NK-92 (cell line): ENCODE results near the gene COX20.
"Not testable (repeated sequence)": the region's sequence is repeated elsewhere in the genome, so short reads cannot be mapped to it uniquely, and the experiment has no call there.

Source experiments
- DNase-seq: peaks from one replicate; lab custom pipeline; 2025; ENCODE audit not compliant: unreplicated experiment; lab: John Stamatoyannopoulos, UW

The COX20 gene

GRCh38 chr1:244835276-244836134 is at the start of gene COX20:
COX20 (plus strand) TSS chr1:244835658; CDS start chr1:244835715, 57 bp downstream.
- peak; percentile 55 for DNase-seq

- no peak for DNase-seq
Measured at GRCh38 chr1:244788493-244789275, 46.8 kb upstream of the COX20 start.

GRCh38 chr1:244789276-244789580 is 46.2 kb upstream of the COX20 start:
- DNase-seq: no peak

GRCh38 chr1:244789731-244790130 is 45.7 kb upstream of the COX20 start:
- DNase-seq: no peak

- no peak for DNase-seq
Measured at GRCh38 chr1:244791061-244791460, 44.4 kb upstream of the COX20 start.

GRCh38 chr1:244792188-244792850 is 43.1 kb upstream of the COX20 start:
- no peak for DNase-seq

GRCh38 chr1:244794071-244794470 is 41.4 kb upstream of the COX20 start:
- no peak for DNase-seq

GRCh38 chr1:244794516-244794915 is 40.9 kb upstream of the COX20 start:
- not testable (repeated sequence) for DNase-seq

GRCh38 chr1:244796719-244797406 is 38.6 kb upstream of the COX20 start:
- DNase-seq: no peak

- DNase-seq: no peak
Measured at GRCh38 chr1:244800821-244801220, 34.6 kb upstream of the COX20 start.

GRCh38 chr1:244801246-244801645 is 34.2 kb upstream of the COX20 start:
- no peak for DNase-seq

- DNase-seq: no peak
Measured at GRCh38 chr1:244802041-244802440, 33.4 kb upstream of the COX20 start.

GRCh38 chr1:244802556-244803239 is 32.8 kb upstream of the COX20 start:
- no peak for DNase-seq

- DNase-seq: no peak
Measured at GRCh38 chr1:244804841-244805240, 30.6 kb upstream of the COX20 start.

- DNase-seq: no peak
Measured at GRCh38 chr1:244807138-244807537, 28.3 kb upstream of the COX20 start.

- DNase-seq: no peak
Measured at GRCh38 chr1:244810221-244810620, 25.2 kb upstream of the COX20 start.

GRCh38 chr1:244813327-244813726 is 22.1 kb upstream of the COX20 start:
- DNase-seq: no peak

- no peak for DNase-seq
Measured at GRCh38 chr1:244815600-244816099, 19.8 kb upstream of the COX20 start.

GRCh38 chr1:244817415-244817894 is 18.0 kb upstream of the COX20 start:
- DNase-seq: no peak

GRCh38 chr1:244820131-244820530 is 15.3 kb upstream of the COX20 start:
- DNase-seq: no peak
